Testis (tissue), 2 donors: Measurements from ENCODE around the gene CRIM1.

ENCODE experiments used
- POLR2A ChIP-seq: fragments of 450-650 bp; IDR thresholded peaks from one replicate; pipeline ENCODE4 v1.6.1; 2017; ENCODE audit warnings: antibody characterized with exemption, mild to moderate bottlenecking, moderate library complexity
- TF ChIP-seq, protein P1 (sequence below), 3 experiments: fragments of 450-650 bp in 2 of 3; fragments of 200-600 bp in 1 of 3; sonication (generic) in 1 of 3; IDR thresholded peaks; one replicate each; pipeline ENCODE4 v1.5.1; 2016 to 2019; ENCODE audit warnings: antibody characterized with exemption in 3 of 3, mild to moderate bottlenecking in 2 of 3, moderate library complexity in 1 of 3

DNA sequence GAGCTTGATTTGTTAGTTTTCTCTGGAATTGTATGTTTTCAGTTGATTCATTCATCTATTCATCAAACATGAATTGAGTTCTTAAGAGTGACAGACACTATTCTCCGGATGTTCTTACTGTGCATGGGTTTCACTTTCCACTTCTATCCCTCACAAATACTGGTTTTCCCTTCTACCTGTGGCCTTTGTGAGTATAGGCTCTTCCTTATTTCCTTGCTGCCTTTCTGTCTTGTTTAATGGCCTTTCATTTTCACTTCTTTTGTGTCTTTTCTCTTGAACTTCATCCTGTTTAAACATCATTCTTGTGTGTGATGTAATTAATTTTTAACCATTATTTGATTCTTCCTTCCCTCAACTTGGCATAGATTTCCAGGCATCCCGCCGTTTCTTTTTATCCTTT is 90.7 kb downstream of the CRIM1 start:
- TF ChIP-seq POLR2A = no peak
- TF ChIP-seq, protein P1, sequence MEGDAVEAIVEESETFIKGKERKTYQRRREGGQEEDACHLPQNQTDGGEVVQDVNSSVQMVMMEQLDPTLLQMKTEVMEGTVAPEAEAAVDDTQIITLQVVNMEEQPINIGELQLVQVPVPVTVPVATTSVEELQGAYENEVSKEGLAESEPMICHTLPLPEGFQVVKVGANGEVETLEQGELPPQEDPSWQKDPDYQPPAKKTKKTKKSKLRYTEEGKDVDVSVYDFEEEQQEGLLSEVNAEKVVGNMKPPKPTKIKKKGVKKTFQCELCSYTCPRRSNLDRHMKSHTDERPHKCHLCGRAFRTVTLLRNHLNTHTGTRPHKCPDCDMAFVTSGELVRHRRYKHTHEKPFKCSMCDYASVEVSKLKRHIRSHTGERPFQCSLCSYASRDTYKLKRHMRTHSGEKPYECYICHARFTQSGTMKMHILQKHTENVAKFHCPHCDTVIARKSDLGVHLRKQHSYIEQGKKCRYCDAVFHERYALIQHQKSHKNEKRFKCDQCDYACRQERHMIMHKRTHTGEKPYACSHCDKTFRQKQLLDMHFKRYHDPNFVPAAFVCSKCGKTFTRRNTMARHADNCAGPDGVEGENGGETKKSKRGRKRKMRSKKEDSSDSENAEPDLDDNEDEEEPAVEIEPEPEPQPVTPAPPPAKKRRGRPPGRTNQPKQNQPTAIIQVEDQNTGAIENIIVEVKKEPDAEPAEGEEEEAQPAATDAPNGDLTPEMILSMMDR (IDR thresholded peaks at IDR 0.05) = no peak
